Epithelial cell of proximal tubule (primary cell): ENCODE results near the gene IER5L. TPM values are rescaled to one million over a fixed set of nuclear protein-coding genes. Genes with fewer than 3 reads are reported as not detected.
"Not testable (repeated sequence)": the region's sequence is repeated elsewhere in the genome, so short reads cannot be mapped to it uniquely, and the experiment has no call there.

ENCODE experiments used
- DNase-seq: peaks from one replicate; pipeline ENCODE4 v3.0.0-alpha.2; 2011; ENCODE audit warnings: low read depth
- H3K4me3 ChIP-seq: 2 replicates; pipeline ENCODE4 v1.5.1; 2011; ENCODE audit warnings: low read depth, mild to moderate bottlenecking, low read length
- total RNA-seq: library from RNA; depleted of rRNA; stranded (reverse); fragments of >200 nt; gene quantifications from 2 replicates; pipeline ENCODE4 v1.2.3, GENCODE V29; 2015
- TF ChIP-seq, protein P1 (sequence below): conservative IDR thresholded peaks from 2 replicates; pipeline ENCODE4 v1.5.1; 2012; ENCODE audit warnings: low read depth, mild to moderate bottlenecking, low read length

The IER5L gene
- total RNA-seq, 1 donor from 2014 or later = 43.2 TPM

DNA sequence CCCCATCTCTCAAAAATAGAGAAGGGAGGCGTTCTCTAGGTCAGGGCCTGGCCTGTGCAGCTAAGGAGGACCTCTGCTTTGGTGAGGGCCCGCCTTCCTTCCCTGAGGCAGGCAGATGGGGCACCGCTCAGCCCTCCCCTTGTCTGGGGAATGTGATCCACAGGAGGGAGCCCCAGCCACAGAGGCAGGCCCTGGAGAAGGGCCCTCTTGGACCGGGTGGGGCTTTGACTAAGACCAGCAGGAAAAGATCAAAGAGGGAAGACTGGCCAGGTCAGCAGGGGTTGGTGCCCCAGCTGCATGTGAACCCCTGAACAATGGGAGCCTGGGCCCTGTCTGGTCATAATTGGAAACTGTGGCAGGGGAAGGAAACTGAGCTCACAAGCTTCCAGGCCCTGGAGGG lies 45.0 kb downstream of the IER5L start:
- no peak for DNase-seq
- TF ChIP-seq, protein P1, sequence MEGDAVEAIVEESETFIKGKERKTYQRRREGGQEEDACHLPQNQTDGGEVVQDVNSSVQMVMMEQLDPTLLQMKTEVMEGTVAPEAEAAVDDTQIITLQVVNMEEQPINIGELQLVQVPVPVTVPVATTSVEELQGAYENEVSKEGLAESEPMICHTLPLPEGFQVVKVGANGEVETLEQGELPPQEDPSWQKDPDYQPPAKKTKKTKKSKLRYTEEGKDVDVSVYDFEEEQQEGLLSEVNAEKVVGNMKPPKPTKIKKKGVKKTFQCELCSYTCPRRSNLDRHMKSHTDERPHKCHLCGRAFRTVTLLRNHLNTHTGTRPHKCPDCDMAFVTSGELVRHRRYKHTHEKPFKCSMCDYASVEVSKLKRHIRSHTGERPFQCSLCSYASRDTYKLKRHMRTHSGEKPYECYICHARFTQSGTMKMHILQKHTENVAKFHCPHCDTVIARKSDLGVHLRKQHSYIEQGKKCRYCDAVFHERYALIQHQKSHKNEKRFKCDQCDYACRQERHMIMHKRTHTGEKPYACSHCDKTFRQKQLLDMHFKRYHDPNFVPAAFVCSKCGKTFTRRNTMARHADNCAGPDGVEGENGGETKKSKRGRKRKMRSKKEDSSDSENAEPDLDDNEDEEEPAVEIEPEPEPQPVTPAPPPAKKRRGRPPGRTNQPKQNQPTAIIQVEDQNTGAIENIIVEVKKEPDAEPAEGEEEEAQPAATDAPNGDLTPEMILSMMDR = no peak
- H3K4me3 ChIP-seq = no peak overlapping the region

DNA sequence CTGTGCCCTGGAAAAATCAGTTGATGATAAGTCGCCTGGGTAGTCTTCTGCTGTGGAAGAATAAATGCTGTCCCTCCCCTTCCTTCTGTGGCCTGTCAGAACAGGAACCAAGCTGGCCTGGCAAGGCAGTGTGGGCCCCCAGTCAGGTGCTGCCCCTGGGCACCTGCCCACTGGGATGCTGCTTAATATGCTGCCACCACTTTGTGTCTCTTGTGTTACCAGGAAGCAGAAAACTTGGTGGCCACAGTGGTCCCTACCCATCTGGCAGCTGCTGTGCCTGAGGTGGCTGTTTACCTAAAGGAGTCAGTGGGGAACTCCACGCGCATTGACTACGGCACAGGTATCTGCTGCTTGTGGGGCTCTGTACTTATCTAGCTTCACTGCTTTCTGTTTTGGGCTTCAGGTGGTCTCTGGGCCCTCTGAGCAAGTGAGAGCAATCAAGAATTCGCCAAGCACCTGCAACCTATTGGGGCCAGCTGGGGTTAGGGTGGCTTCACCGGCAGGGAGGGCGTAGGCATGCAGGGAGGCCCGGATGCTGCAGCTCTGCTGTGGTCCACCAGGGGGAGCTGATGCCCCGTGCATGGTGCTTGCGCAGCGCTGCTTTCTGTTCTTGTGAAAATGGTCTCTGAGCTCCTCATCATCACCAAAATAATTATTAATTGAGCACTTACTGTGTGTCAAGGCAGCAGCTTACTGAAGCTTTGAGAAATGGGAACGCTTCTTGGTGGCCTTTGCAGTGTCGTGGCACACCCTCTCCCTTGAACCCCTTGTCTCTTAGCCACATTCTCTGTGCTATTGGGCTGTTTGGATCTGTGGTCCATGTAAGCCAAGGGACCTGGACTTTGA lies 46.5 kb downstream of the IER5L start:
- H3K4me3 ChIP-seq = no peak overlapping the region
- no peak for DNase-seq
- TF ChIP-seq, protein P1 = peak; percentile 99

DNA sequence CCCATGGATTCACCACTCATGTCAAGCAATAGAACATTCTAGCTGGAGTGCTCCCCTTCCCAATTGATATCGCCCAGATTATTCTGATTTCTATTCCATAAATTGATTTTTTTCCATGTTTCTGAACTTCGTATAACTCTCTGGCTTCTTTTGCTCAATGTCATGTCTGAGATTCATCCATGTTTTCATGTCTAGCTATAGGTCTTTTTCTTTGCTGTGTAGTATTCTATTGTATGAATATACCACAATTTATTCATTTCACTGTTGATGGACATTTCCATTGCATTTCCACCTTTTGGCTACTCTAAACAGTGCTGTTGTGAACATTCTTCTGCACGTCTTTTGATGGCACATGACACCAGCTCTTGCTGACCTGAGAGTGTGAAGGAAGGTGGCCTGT lies 47.3 kb downstream of the IER5L start:
- no peak overlapping the region for H3K4me3 ChIP-seq
- no peak for DNase-seq
- TF ChIP-seq, protein P1 = no peak

DNA sequence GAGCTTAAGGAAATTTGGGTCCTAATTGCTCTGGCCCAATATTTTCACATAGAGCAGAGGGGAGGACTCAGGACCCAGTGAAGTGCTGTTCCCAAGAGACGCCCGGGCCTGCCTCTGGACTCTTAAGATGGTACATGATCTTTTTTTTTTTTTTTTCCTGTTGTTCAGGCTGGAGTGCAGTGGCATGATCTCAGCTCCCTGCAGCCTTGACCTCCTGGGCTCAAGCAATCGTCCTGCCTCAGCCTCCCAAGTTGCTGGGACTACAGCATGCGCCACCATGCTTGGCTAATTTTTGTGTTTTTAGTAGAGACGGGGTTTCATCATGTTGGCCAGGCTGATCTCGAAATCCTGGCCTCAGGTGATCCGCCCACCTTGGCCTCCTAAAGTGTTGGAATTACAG lies 47.8 kb downstream of the IER5L start:
- not testable (repeated sequence) for DNase-seq, H3K4me3 ChIP-seq

DNA sequence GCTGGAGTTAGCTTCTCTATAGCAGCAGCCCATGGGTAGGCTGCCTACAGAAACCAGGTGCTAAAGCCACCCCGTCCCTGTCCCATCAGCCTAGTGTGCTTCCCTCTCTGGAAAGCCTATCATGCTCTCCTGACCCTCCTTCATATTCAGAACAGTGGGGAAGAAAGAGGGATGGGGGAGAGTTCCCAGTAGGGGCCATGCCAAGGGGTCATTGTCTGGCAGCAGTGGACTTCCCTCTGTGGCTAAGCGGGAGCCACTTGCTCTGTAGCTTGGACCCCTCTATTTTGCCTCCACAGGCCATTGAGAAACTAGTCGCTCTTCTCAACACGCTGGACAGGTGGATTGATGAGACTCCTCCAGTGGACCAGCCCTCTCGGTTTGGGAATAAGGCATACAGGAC lies 49.4 kb downstream of the IER5L start:
- TF ChIP-seq, protein P1 = no peak
- no peak overlapping the region for H3K4me3 ChIP-seq
- no peak for DNase-seq

DNA sequence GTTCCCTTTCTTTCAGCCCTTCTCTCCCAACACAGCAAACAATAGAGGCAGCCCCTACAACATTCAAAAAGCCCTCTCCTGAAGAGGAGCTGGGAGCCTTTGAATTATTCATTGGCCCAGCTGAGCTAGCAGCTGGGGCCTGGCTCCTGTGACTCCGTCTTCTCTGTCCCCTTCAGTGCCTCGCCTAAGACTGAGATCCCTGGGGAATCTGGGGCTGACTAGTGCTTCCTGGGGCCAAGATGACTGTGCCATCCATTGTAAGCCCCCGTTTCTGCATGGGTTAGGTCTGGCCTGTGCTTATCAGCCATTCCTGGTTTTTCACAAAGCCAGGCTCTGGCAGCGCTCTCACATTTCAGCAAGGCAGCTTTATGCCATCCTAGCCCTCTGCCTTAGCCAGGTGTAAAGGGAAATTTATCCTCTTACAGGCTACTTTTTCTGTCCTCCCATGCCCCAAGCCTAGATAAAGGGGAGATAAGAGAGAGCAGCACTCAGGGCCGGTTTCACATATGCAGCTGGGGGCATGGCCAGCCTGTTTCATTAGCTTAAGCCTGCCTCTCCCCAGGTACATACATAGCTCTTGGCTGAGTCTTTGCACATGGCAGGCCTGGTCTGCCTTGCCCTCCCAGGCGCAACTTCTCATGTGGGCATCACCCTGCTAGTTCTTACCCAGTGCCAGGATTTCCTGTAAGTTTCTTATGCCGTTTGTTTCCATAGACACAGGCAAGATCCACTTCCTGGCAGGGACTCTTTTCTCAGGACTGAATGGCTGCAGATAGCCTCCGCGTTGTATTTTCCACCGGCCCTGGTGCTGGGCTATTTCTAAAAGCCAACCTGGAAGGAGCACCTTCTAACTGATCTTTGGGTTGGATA lies 51.1 kb downstream of the IER5L start:
- no peak for DNase-seq
- TF ChIP-seq, protein P1 = no peak
- H3K4me3 ChIP-seq = no peak overlapping the region

Other genes with a start within 250 kb of the IER5L start
- 12.7 and 26.1 TPM in 2 replicates for gene DOLK, start 230.7 kb downstream of the IER5L start, total RNA-seq
- 37.6 and 67.3 TPM in 2 replicates for gene NUP188, start 230.6 kb downstream of the IER5L start, total RNA-seq
- 90.1 and 97.5 TPM in 2 replicates for gene SH3GLB2, start 149.9 kb downstream of the IER5L start, total RNA-seq
- 18.0 and 25.4 TPM in 2 replicates for gene MIGA2, start 141.6 kb downstream of the IER5L start, total RNA-seq
- gene DOLPP1, start 97.2 kb downstream of the IER5L start, total RNA-seq = 12.7 and 23.1 TPM in 2 replicates
- gene CRAT, start 67.5 kb downstream of the IER5L start, total RNA-seq = 27.5 TPM in 2 replicates
- 184 and 220 TPM in 2 replicates for gene PTPA, start 66.8 kb downstream of the IER5L start, total RNA-seq